GM18873 (cell line): ENCODE results near the gene HES1.
"Not testable (repeated sequence)": the region's sequence is repeated elsewhere in the genome, so short reads cannot be mapped to it uniquely, and the experiment has no call there.

Source experiments
- ATAC-seq: cut with Tn5 transposase; IDR thresholded peaks from one replicate; pipeline ENCODE4 v1.9.1; 2021; ENCODE audit warnings: mild to moderate bottlenecking, moderate library complexity, moderate number of reproducible peaks; ENCODE audit not compliant: unreplicated experiment, low FRiP score

The HES1 gene

GRCh38 chr3:194135806-194136518 is at the start of gene HES1:
TSS of gene HES1 (plus strand) at chr3:194136148. CDS start at chr3:194136381, 233 bp downstream.
- no peak for ATAC-seq

- ATAC-seq: no peak
Measured at GRCh38 chr3:194086388-194087075, 49.4 kb upstream of the HES1 start.

- no peak for ATAC-seq
Measured at GRCh38 chr3:194087280-194087679, 48.7 kb upstream of the HES1 start.

- no peak for ATAC-seq
Measured at GRCh38 chr3:194087995-194088855, 47.7 kb upstream of the HES1 start.

GRCh38 chr3:194089357-194090177 is 46.4 kb upstream of the HES1 start:
- ATAC-seq: no peak

GRCh38 chr3:194090178-194090555 is 45.8 kb upstream of the HES1 start:
- not testable (repeated sequence) for ATAC-seq

GRCh38 chr3:194090716-194091115 is 45.2 kb upstream of the HES1 start:
- no peak for ATAC-seq

GRCh38 chr3:194091141-194091540 is 44.8 kb upstream of the HES1 start:
- no peak for ATAC-seq

GRCh38 chr3:194091897-194092296 is 44.1 kb upstream of the HES1 start:
- ATAC-seq: not testable (repeated sequence)

GRCh38 chr3:194092881-194093301 is 43.1 kb upstream of the HES1 start:
- ATAC-seq: no peak

GRCh38 chr3:194093842-194094241 is 42.1 kb upstream of the HES1 start:
- ATAC-seq: no peak

GRCh38 chr3:194095464-194095863 is 40.5 kb upstream of the HES1 start:
- ATAC-seq: no peak

GRCh38 chr3:194095902-194096301 is 40.0 kb upstream of the HES1 start:
- no peak for ATAC-seq

- ATAC-seq: no peak
Measured at GRCh38 chr3:194097141-194097882, 38.6 kb upstream of the HES1 start.

GRCh38 chr3:194098081-194098842 is 37.7 kb upstream of the HES1 start:
- ATAC-seq: no peak

- no peak for ATAC-seq
Measured at GRCh38 chr3:194098843-194099183, 37.1 kb upstream of the HES1 start.

- ATAC-seq: no peak
Measured at GRCh38 chr3:194099215-194099614, 36.7 kb upstream of the HES1 start.

- ATAC-seq: peak; percentile 74
Measured at GRCh38 chr3:194100856-194101390, 35.0 kb upstream of the HES1 start.
